ENCODE measurements around the gene LRRC8B.
"Not testable (repeated sequence)": the region's sequence is repeated elsewhere in the genome, so short reads cannot be mapped to it uniquely, and the experiment has no call there.

LRRC8B gene

GRCh38 chr1:89567797-89568196 is 43.2 kb downstream of the LRRC8B start:
- in situ Hi-C loops (cut with HindIII; ENCODE audit: low pct_ligation_motif_present, low pct_unique_long_range_greater_than_20kb, low sequenced_read_pairs) = no loop called here
- DNase-seq = no peak

DNA sequence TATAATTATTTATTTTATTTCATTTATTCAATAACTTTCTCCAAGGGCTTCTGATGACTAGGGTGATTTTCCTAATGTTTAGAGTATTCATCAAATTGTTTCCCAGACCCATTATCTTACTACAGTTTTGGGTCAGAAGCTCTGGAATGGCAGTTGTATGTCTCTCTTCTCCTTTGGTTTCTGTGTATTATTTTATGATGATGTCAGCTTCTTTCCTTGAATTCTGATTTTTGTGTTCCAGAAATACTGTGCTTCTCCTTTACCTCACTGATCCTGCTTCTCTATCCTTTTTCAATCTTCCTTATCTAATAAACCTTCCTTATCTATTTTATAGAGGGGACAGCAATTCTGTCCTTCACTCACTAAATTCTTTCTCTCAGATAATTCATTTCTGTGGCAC is 48.8 kb downstream of the LRRC8B start:
- no peak for DNase-seq
- in situ Hi-C loops (cut with HindIII; ENCODE audit: low pct_ligation_motif_present, low pct_unique_long_range_greater_than_20kb, low sequenced_read_pairs) = no loop called here

DNA sequence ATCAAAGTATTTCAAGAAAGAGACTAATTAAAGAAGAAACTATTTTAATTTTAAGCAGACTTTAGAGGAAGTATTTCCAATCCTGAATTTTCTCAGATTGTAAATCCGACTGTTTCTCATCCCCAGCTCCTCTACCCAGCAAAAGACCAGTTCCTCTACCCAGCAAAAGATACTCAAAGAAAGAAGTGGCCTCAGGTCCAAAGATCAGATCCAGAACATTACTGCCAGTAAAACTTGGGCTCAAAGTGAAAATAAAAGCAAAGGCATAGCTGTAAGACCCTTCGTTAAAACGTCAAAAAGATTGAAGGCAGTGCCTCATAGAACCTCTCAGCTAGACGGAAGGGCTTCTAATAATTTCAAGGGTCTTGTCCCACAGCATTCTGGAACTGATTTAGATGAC is 50.0 kb downstream of the LRRC8B start:
- DNase-seq = no peak
- in situ Hi-C loops (cut with HindIII; ENCODE audit: low pct_ligation_motif_present, low pct_unique_long_range_greater_than_20kb, low sequenced_read_pairs) = no loop called here

DNA sequence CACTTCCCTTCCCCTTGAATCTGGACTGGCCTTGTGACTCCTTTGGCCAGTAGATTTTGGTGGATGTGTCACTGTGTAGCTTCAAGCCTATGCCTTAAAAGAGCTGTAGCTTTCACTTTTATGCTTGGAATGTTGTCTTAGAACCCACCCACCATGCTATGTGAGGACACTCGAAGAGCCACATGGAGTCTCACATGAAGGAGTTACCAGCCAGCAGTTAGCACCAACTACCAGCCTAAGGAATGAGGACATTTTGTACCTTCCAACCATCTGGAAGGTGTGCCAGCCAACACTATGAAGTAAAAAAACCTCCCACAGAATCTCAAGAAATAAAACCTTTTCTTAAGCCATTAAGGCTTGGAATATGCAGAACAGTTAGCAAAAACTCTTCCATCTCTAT is 50.6 kb downstream of the LRRC8B start:
- DNase-seq = no peak
- in situ Hi-C loops (cut with HindIII; ENCODE audit: low pct_ligation_motif_present, low pct_unique_long_range_greater_than_20kb, low sequenced_read_pairs) = no loop called here

- no peak for DNase-seq
- in situ Hi-C loops (cut with HindIII; ENCODE audit: low pct_ligation_motif_present, low pct_unique_long_range_greater_than_20kb, low sequenced_read_pairs) = no loop called here
These were observed 51.4 kb downstream of the LRRC8B start for GRCh38 chr1:89576013-89576412.

GRCh38 chr1:89578151-89578550 is 53.5 kb downstream of the LRRC8B start:
- no peak for DNase-seq
- in situ Hi-C loops (cut with HindIII; ENCODE audit: low pct_ligation_motif_present, low pct_unique_long_range_greater_than_20kb, low sequenced_read_pairs) = no loop called here

- in situ Hi-C loops (cut with HindIII; ENCODE audit: low pct_ligation_motif_present, low pct_unique_long_range_greater_than_20kb, low sequenced_read_pairs) = no loop called here
- no peak for DNase-seq
These were observed 54.5 kb downstream of the LRRC8B start for GRCh38 chr1:89578946-89579684.

- in situ Hi-C loops (cut with HindIII; ENCODE audit: low pct_ligation_motif_present, low pct_unique_long_range_greater_than_20kb, low sequenced_read_pairs) = no loop called here
- DNase-seq = no peak
These were observed 55.4 kb downstream of the LRRC8B start for GRCh38 chr1:89580036-89580435.

- in situ Hi-C loops (cut with HindIII; ENCODE audit: low pct_ligation_motif_present, low pct_unique_long_range_greater_than_20kb, low sequenced_read_pairs) = no loop called here
- DNase-seq = no peak
These were observed 57.2 kb downstream of the LRRC8B start for GRCh38 chr1:89581859-89582258.

GRCh38 chr1:89582571-89582970 is 57.9 kb downstream of the LRRC8B start:
- no peak for DNase-seq

GRCh38 chr1:89584211-89584610 is 59.6 kb downstream of the LRRC8B start:
- DNase-seq = no peak
- in situ Hi-C loops (cut with HindIII; ENCODE audit: low pct_ligation_motif_present, low pct_unique_long_range_greater_than_20kb, low sequenced_read_pairs) = no loop called here

More at GRCh38 chr1:89582571-89582970, 57.9 kb downstream of the LRRC8B start:
- in situ Hi-C loops (cut with HindIII; ENCODE audit: low pct_ligation_motif_present, low pct_unique_long_range_greater_than_20kb, low sequenced_read_pairs) = no loop called here

DNA sequence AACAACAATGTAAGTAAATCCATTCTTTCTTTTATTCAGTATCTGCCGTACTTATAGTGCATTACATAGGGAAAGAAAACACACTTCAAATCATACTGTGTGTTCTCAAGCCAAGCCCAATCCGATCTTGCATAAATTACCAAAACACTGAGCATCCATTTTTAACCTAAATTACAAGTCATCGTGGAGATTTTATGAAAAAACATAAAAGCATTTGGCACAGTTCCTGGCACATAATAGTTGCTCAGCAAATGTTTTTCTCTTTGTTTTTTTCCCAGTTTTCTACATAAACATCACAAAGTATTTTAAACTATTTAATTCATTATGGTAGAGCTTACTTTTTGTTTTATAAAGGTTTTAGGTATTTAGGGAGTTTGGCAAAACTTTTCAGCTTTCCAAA is 60.2 kb downstream of the LRRC8B start:
- no peak for DNase-seq
- in situ Hi-C loops (cut with HindIII; ENCODE audit: low pct_ligation_motif_present, low pct_unique_long_range_greater_than_20kb, low sequenced_read_pairs) = no loop called here

GRCh38 chr1:89587729-89588161 is 63.1 kb downstream of the LRRC8B start:
- in situ Hi-C loops (cut with HindIII; ENCODE audit: low pct_ligation_motif_present, low pct_unique_long_range_greater_than_20kb, low sequenced_read_pairs) = no loop called here
- no peak for DNase-seq

- no peak for DNase-seq
- in situ Hi-C loops (cut with HindIII; ENCODE audit: low pct_ligation_motif_present, low pct_unique_long_range_greater_than_20kb, low sequenced_read_pairs) = no loop called here
These were observed 63.9 kb downstream of the LRRC8B start for GRCh38 chr1:89588480-89588879.

DNA sequence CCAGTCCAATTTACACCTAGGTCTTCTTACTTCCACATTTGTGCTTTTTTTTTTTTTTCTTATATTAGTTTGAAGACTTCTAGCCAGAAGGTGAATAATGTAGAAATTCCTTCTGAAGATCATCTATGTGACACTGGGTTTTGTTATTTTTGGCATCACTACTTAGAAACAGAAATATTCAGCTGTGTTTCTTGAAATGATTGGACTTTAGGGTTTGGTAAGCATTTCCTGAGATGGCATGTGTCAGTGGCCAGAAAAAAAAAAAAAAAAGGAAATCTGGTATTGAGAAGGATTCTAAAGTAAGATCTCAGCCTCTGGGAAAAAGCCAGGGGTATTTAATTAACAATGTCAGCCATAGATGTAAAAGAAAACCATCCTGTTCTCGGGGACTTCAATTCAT is 64.9 kb downstream of the LRRC8B start:
- no peak for DNase-seq
- in situ Hi-C loops (cut with HindIII; ENCODE audit: low pct_ligation_motif_present, low pct_unique_long_range_greater_than_20kb, low sequenced_read_pairs) = no loop called here

DNA sequence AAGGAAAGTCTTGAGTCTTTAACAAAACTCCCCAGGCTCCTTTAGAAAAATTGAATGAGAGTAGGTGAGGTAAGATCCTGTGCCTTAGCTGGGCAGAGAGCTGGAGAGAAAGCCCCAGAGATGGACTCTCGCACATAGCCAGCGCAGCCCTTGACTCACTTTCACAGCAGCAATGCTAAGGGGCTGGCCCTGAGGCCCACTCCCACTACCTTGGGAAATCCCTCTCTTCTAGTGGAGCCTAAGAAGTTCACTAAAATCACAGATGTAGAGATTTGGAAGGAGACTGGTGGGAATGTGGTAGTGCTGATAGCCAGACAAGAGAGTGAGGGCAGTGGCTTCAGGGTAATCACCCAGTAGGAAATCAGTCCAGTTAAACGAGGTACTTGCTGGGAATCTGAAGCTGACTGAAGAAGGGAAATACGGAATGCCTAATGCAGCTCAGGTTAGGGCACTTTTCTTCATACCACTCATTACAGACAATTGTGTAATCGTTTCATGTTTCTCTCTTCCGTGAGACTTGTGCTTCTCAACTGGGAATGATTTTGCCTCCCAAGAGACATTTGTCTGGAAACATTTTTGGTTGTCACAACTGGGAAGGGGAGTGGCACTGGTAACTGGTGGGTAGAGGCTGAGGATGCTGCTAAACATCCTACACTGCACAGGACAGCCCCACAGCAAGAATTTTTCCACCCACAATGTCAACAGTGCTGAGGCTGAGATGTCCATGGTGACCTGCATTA is 65.9 kb downstream of the LRRC8B start:
- DNase-seq = no peak
- in situ Hi-C loops (cut with HindIII; ENCODE audit: low pct_ligation_motif_present, low pct_unique_long_range_greater_than_20kb, low sequenced_read_pairs) = no loop called here

GRCh38 chr1:89592861-89593302 is 68.3 kb downstream of the LRRC8B start:
- in situ Hi-C loops (cut with HindIII; ENCODE audit: low pct_ligation_motif_present, low pct_unique_long_range_greater_than_20kb, low sequenced_read_pairs); DNase-seq: not testable (repeated sequence)

- DNase-seq = no peak
- in situ Hi-C loops (cut with HindIII; ENCODE audit: low pct_ligation_motif_present, low pct_unique_long_range_greater_than_20kb, low sequenced_read_pairs) = no loop called here
These were observed 69.6 kb downstream of the LRRC8B start for GRCh38 chr1:89594096-89594740.

GRCh38 chr1:89596698-89597097 is 72.1 kb downstream of the LRRC8B start:
- DNase-seq = no peak
- in situ Hi-C loops (cut with HindIII; ENCODE audit: low pct_ligation_motif_present, low pct_unique_long_range_greater_than_20kb, low sequenced_read_pairs) = no loop called here

All from ACHN (cell line).